ENCODE results near the gene AP1B1. TPM values are rescaled to one million over a fixed set of nuclear protein-coding genes. Genes with fewer than 3 reads are reported as not detected.
A peak's percentile ranks its signal among the peaks of the same experiment; 100 is the strongest.

The AP1B1 gene
- total and polyA plus RNA-seq, 2 donors (not counting 1 experiment from before 2014, with no cell fraction given) = 44.1 to 45.6 TPM

DNA sequence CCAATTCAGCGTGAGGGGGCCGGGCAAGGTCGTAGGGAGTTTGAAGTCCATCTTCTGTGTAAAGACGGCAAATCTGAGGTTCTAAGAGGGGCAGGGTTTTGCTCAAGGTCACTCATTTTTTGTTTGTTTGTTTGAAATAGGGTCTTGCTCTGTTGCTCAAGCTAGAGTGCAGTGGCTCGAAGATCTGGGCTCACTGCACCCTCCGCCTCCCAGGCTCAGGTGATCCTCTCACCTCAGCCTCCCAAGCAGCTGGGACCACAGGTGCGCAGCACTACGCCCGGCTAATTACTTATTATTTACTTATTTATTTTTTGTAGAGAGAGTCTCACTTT, 355 bp upstream of the AP1B1 start:
- TF ChIP-seq EZH2 (IDR thresholded peaks at IDR 0.05; ENCODE audit: low read length, missing control alignments) = no peak
- TF ChIP-seq CTCF (conservative IDR thresholded peaks at IDR 0.05 in 1 of 2, IDR thresholded peaks at IDR 0.05 in 1 of 2; ENCODE audit: low read depth in 1 of 2, low read length in 2 of 2) = no peak
- no peaks in the 10 kb centered on the region for H4K20me1 ChIP-seq (ENCODE audit: control insufficient read depth, extremely low read depth, insufficient read depth, low read length)
- H3K9ac ChIP-seq (ENCODE audit: insufficient read depth, low read length) = no peak overlapping the region
- peak overlapping the region; percentile 58 for H2AFZ ChIP-seq (ENCODE audit: low read length)
- no peak for DNase-seq (ENCODE audit: low read depth in 2 of 2)
- peaks cover 5% of the 10 kb centered on the region for H3K36me3 ChIP-seq (ENCODE audit: control insufficient read depth, insufficient read depth, low read length)
- peaks cover 17% of the 10 kb centered on the region for H3K79me2 ChIP-seq (ENCODE audit: control insufficient read depth, insufficient read depth, low read length)
- H3K4me1 ChIP-seq (ENCODE audit: control insufficient read depth, extremely low read depth, insufficient read depth, low read length) = peaks cover 4% of the 10 kb centered on the region
- H3K27me3 ChIP-seq (ENCODE audit: control insufficient read depth, insufficient read depth, low read length) = no peaks in the 10 kb centered on the region
- H3K27ac ChIP-seq (ENCODE audit: insufficient read depth, low read length) = no peak overlapping the region
- H3K4me3 ChIP-seq (replicated peaks in 1 of 4; ENCODE audit: control extremely low read depth in 1 of 4, insufficient read depth in 1 of 4, low read depth in 3 of 4, low read length in 4 of 4) = peak overlapping the region; percentile 55 to 84 (median 71)
- peak overlapping the region; percentile 76 for H3K4me2 ChIP-seq (ENCODE audit: extremely low read depth, insufficient read depth, low read length)
- H3K9me3 ChIP-seq (ENCODE audit: control insufficient read depth, insufficient read depth, low read depth, low read length) = no peaks in the 10 kb centered on the region

GRCh38 chr22:29386708-29387107, 1.7 kb downstream of the AP1B1 start:
- H4K20me1 ChIP-seq (ENCODE audit: control insufficient read depth, extremely low read depth, insufficient read depth, low read length) = no peaks in the 10 kb centered on the region
- H3K4me2 ChIP-seq (ENCODE audit: extremely low read depth, insufficient read depth, low read length) = no peak overlapping the region
- no peak overlapping the region for H3K9ac ChIP-seq (ENCODE audit: insufficient read depth, low read length)
- no peak overlapping the region for H3K4me3 ChIP-seq (replicated peaks in 1 of 4; ENCODE audit: control extremely low read depth in 1 of 4, insufficient read depth in 1 of 4, low read depth in 3 of 4, low read length in 4 of 4)
- DNase-seq (ENCODE audit: low read depth in 2 of 2) = no peak
- H3K9me3 ChIP-seq (ENCODE audit: control insufficient read depth, insufficient read depth, low read depth, low read length) = no peaks in the 10 kb centered on the region
- peaks cover 5% of the 10 kb centered on the region for H3K36me3 ChIP-seq (ENCODE audit: control insufficient read depth, insufficient read depth, low read length)
- no peak overlapping the region for H3K27ac ChIP-seq (ENCODE audit: insufficient read depth, low read length)
- TF ChIP-seq CTCF (conservative IDR thresholded peaks at IDR 0.05 in 1 of 2, IDR thresholded peaks at IDR 0.05 in 1 of 2; ENCODE audit: low read depth in 1 of 2, low read length in 2 of 2) (no peak), EZH2 (IDR thresholded peaks at IDR 0.05; ENCODE audit: low read length, missing control alignments) (no peak)
- peaks cover 19% of the 10 kb centered on the region for H3K79me2 ChIP-seq (ENCODE audit: control insufficient read depth, insufficient read depth, low read length)
- H2AFZ ChIP-seq (ENCODE audit: low read length) = no peak overlapping the region
- H3K27me3 ChIP-seq (ENCODE audit: control insufficient read depth, insufficient read depth, low read length) = no peaks in the 10 kb centered on the region
- H3K4me1 ChIP-seq (ENCODE audit: control insufficient read depth, extremely low read depth, insufficient read depth, low read length) = peaks cover 4% of the 10 kb centered on the region

DNA sequence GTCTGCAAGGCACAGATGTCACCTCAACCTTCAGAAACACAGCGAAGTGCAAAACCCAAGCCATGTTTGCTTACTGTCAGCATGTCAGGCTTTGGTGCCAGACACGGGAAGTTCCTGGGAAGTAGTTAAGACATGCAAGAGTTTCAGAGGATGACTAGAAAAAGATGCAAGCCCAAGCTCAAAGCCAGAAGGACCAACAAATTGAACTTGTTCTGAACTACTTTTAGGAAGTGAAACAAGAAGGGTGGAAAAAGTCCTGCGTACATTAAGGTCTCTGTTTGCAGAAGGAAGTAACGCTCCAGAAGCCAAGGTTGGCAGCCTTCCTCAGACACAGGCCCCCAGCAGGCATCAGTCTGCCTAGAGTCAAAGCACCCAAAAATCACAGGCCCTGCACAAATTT, 2.6 kb downstream of the AP1B1 start:
- H3K79me2 ChIP-seq (ENCODE audit: control insufficient read depth, insufficient read depth, low read length) = peaks cover 22% of the 10 kb centered on the region
- no peak overlapping the region for H3K4me2 ChIP-seq (ENCODE audit: extremely low read depth, insufficient read depth, low read length)
- no peak overlapping the region for H2AFZ ChIP-seq (ENCODE audit: low read length)
- no peaks in the 10 kb centered on the region for H3K9me3 ChIP-seq (ENCODE audit: control insufficient read depth, insufficient read depth, low read depth, low read length)
- no peak overlapping the region for H3K27ac ChIP-seq (ENCODE audit: insufficient read depth, low read length)
- H3K27me3 ChIP-seq (ENCODE audit: control insufficient read depth, insufficient read depth, low read length) = no peaks in the 10 kb centered on the region
- no peak for DNase-seq (ENCODE audit: low read depth in 2 of 2)
- TF ChIP-seq EZH2 (IDR thresholded peaks at IDR 0.05; ENCODE audit: low read length, missing control alignments) (no peak), CTCF (conservative IDR thresholded peaks at IDR 0.05 in 1 of 2, IDR thresholded peaks at IDR 0.05 in 1 of 2; ENCODE audit: low read depth in 1 of 2, low read length in 2 of 2) (no peak)
- H3K4me3 ChIP-seq (replicated peaks in 1 of 4; ENCODE audit: control extremely low read depth in 1 of 4, insufficient read depth in 1 of 4, low read depth in 3 of 4, low read length in 4 of 4) = no peak overlapping the region
- peaks cover 4% of the 10 kb centered on the region for H3K4me1 ChIP-seq (ENCODE audit: control insufficient read depth, extremely low read depth, insufficient read depth, low read length)
- peaks cover 5% of the 10 kb centered on the region for H3K36me3 ChIP-seq (ENCODE audit: control insufficient read depth, insufficient read depth, low read length)
- no peaks in the 10 kb centered on the region for H4K20me1 ChIP-seq (ENCODE audit: control insufficient read depth, extremely low read depth, insufficient read depth, low read length)
- no peak overlapping the region for H3K9ac ChIP-seq (ENCODE audit: insufficient read depth, low read length)
